ENCODE results near the gene ERG. TPM values are rescaled to one million over a fixed set of nuclear protein-coding genes. Genes with fewer than 3 reads are reported as not detected.
A peak's percentile ranks its signal among the peaks of the same experiment; 100 is the strongest.

ERG gene
- total RNA-seq, 4 donors from 2014 or later, result 10.7 to 63.7 (median 41.0) TPM

DNA sequence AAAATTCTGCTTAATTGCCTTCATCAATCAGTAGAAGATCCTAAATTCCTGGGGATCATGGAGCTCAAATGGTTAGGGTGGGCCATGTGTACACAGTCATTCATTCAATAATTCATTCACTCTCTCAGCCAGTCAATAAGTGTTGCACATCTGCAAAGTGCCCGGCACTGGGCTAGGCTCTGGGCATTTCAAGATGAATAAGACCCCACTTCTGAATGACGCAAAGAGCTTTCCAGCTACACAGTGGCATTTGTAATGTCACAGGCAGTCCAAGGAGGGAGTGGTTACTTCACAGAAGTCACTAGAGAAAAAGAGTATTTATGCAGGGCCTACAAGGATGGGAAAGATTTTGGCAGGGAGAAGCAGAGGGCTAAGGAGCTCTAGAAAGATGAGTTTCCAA is 148.3 kb downstream of the ERG start:
- TF ChIP-seq CTCF (IDR thresholded peaks at IDR 0.05), result no peak

DNA sequence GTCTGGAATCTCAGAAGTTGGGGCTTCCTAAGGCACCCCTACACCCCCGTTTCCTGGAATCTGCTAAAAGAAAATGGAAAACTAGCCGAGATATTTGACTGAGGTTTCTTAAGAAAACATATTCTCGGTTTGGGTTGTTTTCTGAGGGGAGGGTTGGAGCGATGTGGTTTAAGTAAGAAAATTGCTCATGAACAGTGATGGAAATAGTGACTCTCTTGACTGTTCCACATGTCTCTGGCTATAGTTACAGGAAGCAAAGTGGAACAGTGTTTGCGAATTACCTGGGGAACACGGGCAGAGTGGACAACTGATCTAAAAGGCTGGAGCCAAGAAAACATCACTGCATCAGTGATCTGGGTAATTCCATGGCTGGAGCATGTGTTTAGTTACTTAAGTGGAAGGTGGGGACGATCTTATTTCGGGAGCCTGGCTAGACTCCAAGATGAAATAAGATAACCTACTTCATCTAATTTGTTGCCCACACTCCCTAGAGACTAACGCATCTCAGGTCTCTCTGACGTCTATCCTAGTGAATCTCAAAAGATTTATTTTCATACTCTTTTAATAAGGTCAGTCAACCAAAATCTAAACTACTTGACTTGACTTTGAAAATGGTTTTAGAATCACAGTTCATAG is 149.0 kb downstream of the ERG start:
- ATAC-seq (ENCODE audit: low FRiP score), result peak; percentile 85
- DNase-seq (ENCODE audit: low spot score), result no peak
- no peak for TF ChIP-seq CTCF (IDR thresholded peaks at IDR 0.05)

More for the DNA sequence above, 148.3 kb downstream of the ERG start:
- DNase-seq (ENCODE audit: low spot score) (no peak), ATAC-seq (ENCODE audit: low FRiP score) (no peak)

GRCh38 chr21:38346286-38346685 is 152.0 kb downstream of the ERG start:
- no peak for DNase-seq (ENCODE audit: low spot score)
- TF ChIP-seq CTCF (IDR thresholded peaks at IDR 0.05), result no peak
- no peak for ATAC-seq (ENCODE audit: low FRiP score)

DNA sequence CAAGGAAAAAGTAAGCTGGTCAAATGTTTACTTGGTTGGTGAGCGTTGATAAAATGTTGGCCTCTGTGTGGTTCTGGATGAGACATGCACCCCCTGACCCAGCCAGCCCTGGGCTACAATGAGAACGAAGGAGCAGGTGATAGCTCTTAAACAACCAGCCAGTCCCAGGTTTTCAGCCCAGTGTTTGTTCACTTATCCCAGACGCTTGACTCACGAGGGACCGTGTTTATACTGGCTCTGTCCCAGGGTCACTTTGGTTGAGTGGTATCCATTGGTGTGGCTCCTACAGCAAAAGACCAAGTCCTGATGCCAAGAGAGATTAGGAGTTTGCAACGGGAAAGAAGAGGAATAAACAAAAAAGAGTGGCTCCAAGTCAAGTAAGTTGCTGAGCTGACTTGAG is 154.6 kb downstream of the ERG start:
- TF ChIP-seq CTCF (IDR thresholded peaks at IDR 0.05), result no peak
- no peak for ATAC-seq (ENCODE audit: low FRiP score)
- no peak for DNase-seq (ENCODE audit: low spot score)

GRCh38 chr21:38342739-38343138 is 155.5 kb downstream of the ERG start:
- TF ChIP-seq CTCF (IDR thresholded peaks at IDR 0.05), result no peak
- DNase-seq (ENCODE audit: low spot score) (no peak), ATAC-seq (ENCODE audit: low FRiP score) (peak; percentile 44)

GRCh38 chr21:38341546-38342012 is 156.7 kb downstream of the ERG start:
- no peak for ATAC-seq (ENCODE audit: low FRiP score)
- TF ChIP-seq CTCF (IDR thresholded peaks at IDR 0.05), result no peak
- no peak for DNase-seq (ENCODE audit: low spot score)

- TF ChIP-seq CTCF (IDR thresholded peaks at IDR 0.05), result no peak
- DNase-seq (ENCODE audit: low spot score) (no peak), ATAC-seq (ENCODE audit: low FRiP score) (no peak)
These were observed 158.1 kb downstream of the ERG start for GRCh38 chr21:38340131-38340530.
